Measurements from ENCODE around the gene SMIM33.

DNA sequence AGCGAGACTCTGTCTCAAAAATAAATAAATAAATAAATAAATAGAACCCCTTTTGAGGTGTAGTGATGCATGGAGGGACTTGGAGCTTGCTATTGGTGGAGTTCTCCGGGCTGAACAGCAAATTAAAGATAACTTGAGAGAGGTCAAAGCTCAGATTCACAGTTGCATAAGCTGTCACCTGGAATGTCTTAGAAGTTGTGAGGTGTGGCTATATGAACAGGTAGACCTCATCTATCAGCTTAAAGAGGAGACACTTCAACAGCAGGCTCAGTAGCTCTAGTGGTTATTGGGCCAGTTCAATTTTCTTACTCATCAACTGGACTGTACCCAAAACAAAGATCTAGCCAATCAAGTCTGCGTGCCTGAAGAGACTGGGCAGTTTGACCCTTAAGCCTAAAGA is 23.5 kb downstream of the SMIM33 start:
- no peak for TF ChIP-seq EZH2 (IDR thresholded peaks at IDR 0.05; ENCODE audit: insufficient read depth, poor library complexity, severe bottlenecking)
- no peak for TF ChIP-seq EZH2phosphoT487 (IDR thresholded peaks at IDR 0.05; ENCODE audit: insufficient read depth, low read depth)

All from GM23248 (cell line).